H1 (cell line): ENCODE results near the gene PLB1. TPM values are rescaled to one million over a fixed set of nuclear protein-coding genes. Genes with fewer than 3 reads are reported as not detected.

Source experiments
- CTCF ChIA-PET: fragments of 300-600 bp; sonication (Branson Sonifier 250); formaldehyde crosslinking; loops from one replicate; lab custom pipeline; 2021; ENCODE audit not compliant: partially characterized antibody; lab: Charles Lee
- POLR2A ChIA-PET: fragments of 300-600 bp; sonication (Branson Sonifier 250); formaldehyde crosslinking; loops from one replicate; lab custom pipeline; 2021; ENCODE audit warnings: inconsistent platforms; ENCODE audit not compliant: partially characterized antibody; lab: Charles Lee
- DNase-seq, 2 experiments: peaks; one replicate each; pipeline versions ENCODE4 v3.0.0 to v3.0.0-alpha.2; 2010 to 2022; ENCODE audit warnings: low spot score in 2 of 2, low read depth in 1 of 2, mixed read lengths in 1 of 2
- FAIRE-seq: peaks from 2 replicates; lab custom pipeline; 2011; peaks lifted over from hg19 to GRCh38; lab: Jason Lieb, UNC
- H2AFZ ChIP-seq: 2 replicates; pipeline ENCODE4 v1.8.1; 2012; ENCODE audit warnings: low read length, inconsistent platforms
- H2AK5ac ChIP-seq: 2 replicates; pipeline ENCODE4 v1.6.1; 2013; ENCODE audit warnings: low read depth, low read length
- H2BK120ac ChIP-seq: replicated peaks from 2 replicates; pipeline ENCODE3; 2013; ENCODE audit warnings: low read depth, low read length, inconsistent platforms
- H2BK12ac ChIP-seq: 2 replicates; pipeline ENCODE4 v1.6.1; 2013; ENCODE audit warnings: low read depth, low read length
- H2BK15ac ChIP-seq: 2 replicates; pipeline ENCODE4 v1.6.1; 2013; ENCODE audit warnings: low read length
- H2BK20ac ChIP-seq: 2 replicates; pipeline ENCODE4 v1.6.1; 2013; ENCODE audit warnings: low read length
- H2BK5ac ChIP-seq: 2 replicates; pipeline ENCODE4 v1.6.1; 2013; ENCODE audit warnings: low read depth, low read length
- H3K14ac ChIP-seq: 2 replicates; pipeline ENCODE4 v1.6.1; 2013; ENCODE audit warnings: inconsistent platforms; ENCODE audit not compliant: insufficient read length
- H3K18ac ChIP-seq: 2 replicates; pipeline ENCODE4 v1.6.1; 2013; ENCODE audit warnings: low read length; ENCODE audit errors: extremely low read depth
- H3K23ac ChIP-seq: 2 replicates; pipeline ENCODE4 v1.6.1; 2013; ENCODE audit warnings: inconsistent platforms; ENCODE audit not compliant: insufficient read length
- H3K23me2 ChIP-seq: 2 replicates; pipeline ENCODE4 v1.6.1; 2013; ENCODE audit warnings: low read depth, low read length
- H3K27ac ChIP-seq: 2 replicates; pipeline ENCODE4 v1.6.1; 2011; ENCODE audit warnings: low read depth, low read length, inconsistent platforms
- H3K27me3 ChIP-seq, 4 experiments: replicated peaks in 1 of 4; 1 replicate in 1 of 4; 2 replicates in 3 of 4; pipeline versions ENCODE4 v1.6.1 to v1.8.1; 2011 to 2013; ENCODE audit warnings: low read length in 3 of 4, mild to moderate bottlenecking in 3 of 4, inconsistent platforms in 2 of 4, mixed read lengths in 2 of 4, moderate library complexity in 1 of 4; ENCODE audit not compliant: control insufficient read depth in 3 of 4, insufficient read depth in 3 of 4; ENCODE audit errors: extremely low read depth in 1 of 4
- H3K36me3 ChIP-seq, 4 experiments: 2 replicates each; pipeline versions ENCODE4 v1.6.1 to v1.8.1; 2011 to 2013; ENCODE audit warnings: mild to moderate bottlenecking in 4 of 4, low read length in 3 of 4, moderate library complexity in 2 of 4, control low read depth in 1 of 4, inconsistent platforms in 1 of 4; ENCODE audit not compliant: insufficient read depth in 4 of 4, control insufficient read depth in 2 of 4
- H3K4ac ChIP-seq: replicated peaks from 2 replicates; pipeline ENCODE3; 2013; ENCODE audit warnings: low read length, low read depth, mixed read lengths, inconsistent platforms; ENCODE audit not compliant: insufficient read length
- H3K4me1 ChIP-seq, 4 experiments: replicated peaks in 1 of 4; 1 replicate in 1 of 4; 2 replicates in 3 of 4; pipeline versions ENCODE4 v1.6.1 to v1.8.1; 2011 to 2013; ENCODE audit warnings: low read length in 3 of 4, inconsistent platforms in 2 of 4, mixed read lengths in 1 of 4; ENCODE audit not compliant: insufficient read depth in 4 of 4, control insufficient read depth in 3 of 4
- H3K4me2 ChIP-seq, 2 experiments: 2 replicates each; pipeline versions ENCODE4 v1.6.1 to v1.8.1; 2011 to 2013; ENCODE audit warnings: low read depth in 2 of 2, low read length in 2 of 2, control low read depth in 1 of 2, inconsistent platforms in 1 of 2, mild to moderate bottlenecking in 1 of 2; ENCODE audit not compliant: insufficient read depth in 1 of 2
- H3K4me3 ChIP-seq, 4 experiments: fragments of 200-600, 300-600 bp in 1 of 4; sonication (generic), shearing (Covaris generic), sonication (Bioruptor Twin) in 1 of 4; 2 replicates each; pipeline versions ENCODE4 v1.5.1 to v1.8.1; 2011 to 2016; ENCODE audit warnings: low read length in 4 of 4, low read depth in 3 of 4, control low read depth in 2 of 4, inconsistent platforms in 2 of 4, mild to moderate bottlenecking in 2 of 4, mixed read lengths in 1 of 4, moderate library complexity in 1 of 4; ENCODE audit not compliant: insufficient read depth in 2 of 4; ENCODE audit errors: extremely low read depth in 1 of 4
- H3K56ac ChIP-seq: replicated peaks from 2 replicates; pipeline ENCODE3; 2013; ENCODE audit warnings: low read depth, mild to moderate bottlenecking, mixed read lengths, low read length, inconsistent platforms; ENCODE audit not compliant: insufficient read length
- H3K79me1 ChIP-seq: 2 replicates; pipeline ENCODE4 v1.6.1; 2013; ENCODE audit warnings: low read depth, low read length, control low read depth
- H3K79me2 ChIP-seq, 2 experiments: 2 replicates each; pipeline versions ENCODE4 v1.6.1 to v1.8.1; 2012 to 2013; ENCODE audit warnings: low read length in 2 of 2, mild to moderate bottlenecking in 2 of 2, inconsistent platforms in 1 of 2; ENCODE audit not compliant: insufficient read depth in 2 of 2, control insufficient read depth in 1 of 2
- H3K9ac ChIP-seq, 4 experiments: replicated peaks in 1 of 4; 1 replicate in 1 of 4; 2 replicates in 3 of 4; pipeline versions ENCODE4 v1.6.1 to v1.8.1; 2011 to 2013; ENCODE audit warnings: low read depth in 3 of 4, low read length in 3 of 4, control low read depth in 2 of 4, mild to moderate bottlenecking in 2 of 4, moderate library complexity in 2 of 4, inconsistent platforms in 1 of 4; ENCODE audit errors: extremely low read depth in 1 of 4
- H3K9me3 ChIP-seq, 2 experiments: 2 replicates each; pipeline versions ENCODE4 v1.6.1 to v1.8.1; 2012 to 2013; ENCODE audit warnings: mild to moderate bottlenecking in 2 of 2, moderate library complexity in 2 of 2, control low read depth in 1 of 2, inconsistent platforms in 1 of 2, low read depth in 1 of 2, low read length in 1 of 2, mixed read lengths in 1 of 2; ENCODE audit not compliant: insufficient read depth in 2 of 2
- H4K20me1 ChIP-seq, 2 experiments: replicated peaks in 1 of 2; 2 replicates each; pipeline versions ENCODE3 to v1.8.1; 2011 to 2013; ENCODE audit warnings: inconsistent platforms in 2 of 2, low read length in 2 of 2, mild to moderate bottlenecking in 1 of 2; ENCODE audit not compliant: insufficient read depth in 2 of 2, control insufficient read depth in 1 of 2
- H4K5ac ChIP-seq: 2 replicates; pipeline ENCODE4 v1.6.1; 2013; ENCODE audit warnings: low read length, low read depth, mixed read lengths, inconsistent platforms; ENCODE audit not compliant: insufficient read length
- H4K8ac ChIP-seq: 2 replicates; pipeline ENCODE4 v1.8.0; 2013; ENCODE audit warnings: mild to moderate bottlenecking, moderate library complexity, low read length, inconsistent platforms; ENCODE audit not compliant: insufficient read depth; ENCODE audit errors: extremely low read depth
- H4K91ac ChIP-seq: replicated peaks from 2 replicates; pipeline ENCODE3; 2013; ENCODE audit warnings: low read length, mixed read lengths, inconsistent platforms; ENCODE audit not compliant: insufficient read length
- BACH1 ChIP-seq: IDR thresholded peaks from 2 replicates; pipeline ENCODE4 v1.6.1; 2012; ENCODE audit warnings: low read length, improper control_type of control experiment
- BCL11A ChIP-seq, 2 experiments: IDR thresholded peaks; one replicate each; pipeline ENCODE4 v1.6.1; 2011; ENCODE audit warnings: low read depth in 2 of 2, low read length in 2 of 2, mild to moderate bottlenecking in 2 of 2
- BRCA1 ChIP-seq: IDR thresholded peaks from 2 replicates; pipeline ENCODE4 v1.6.1; 2012; ENCODE audit warnings: low read depth, low read length, improper control_type of control experiment
- GABPA ChIP-seq: IDR thresholded peaks from 2 replicates; pipeline ENCODE4 v1.6.1; 2011; ENCODE audit warnings: mild to moderate bottlenecking, low read length, moderate library complexity, borderline replicate concordance; ENCODE audit not compliant: insufficient read depth
- HDAC6 ChIP-seq: IDR thresholded peaks from one replicate; pipeline ENCODE4 v1.7.1; 2012; ENCODE audit warnings: low read depth, mild to moderate bottlenecking, inconsistent platforms, low read length, moderate library complexity
- MAFK ChIP-seq: IDR thresholded peaks from 2 replicates; pipeline ENCODE4 v1.6.1; 2012; ENCODE audit warnings: low read depth, mild to moderate bottlenecking, improper control_type of control experiment, low read length
- POLR2A ChIP-seq, 2 experiments: IDR thresholded peaks; 1 replicate in 1 of 2; 2 replicates in 1 of 2; pipeline ENCODE4 v1.6.1; 2011; ENCODE audit warnings: low read depth in 2 of 2, low read length in 2 of 2, mild to moderate bottlenecking in 2 of 2; ENCODE audit errors: control extremely low read depth in 1 of 2
- SRF ChIP-seq: IDR thresholded peaks from 2 replicates; pipeline ENCODE4 v1.6.1; 2011; ENCODE audit warnings: mild to moderate bottlenecking, low read depth, low read length, moderate library complexity
- WGBS, 2 experiments: shearing (Covaris generic) in 1 of 2; methylation state at CpG; one replicate each; pipeline versions ENCODE4 v1.1.6 to v1.1.7; 2013 to 2015; ENCODE audit warnings: low lambda C conversion rate in 2 of 2, mixed read lengths in 2 of 2, inconsistent platforms in 1 of 2, low coverage in 1 of 2, missing lambda C conversion rate in 1 of 2; ENCODE audit not compliant: insufficient replicate concordance in 2 of 2, insufficient coverage in 1 of 2, insufficient read length in 1 of 2; ENCODE audit errors: extremely low coverage in 1 of 2, missing lambda C conversion rate in 1 of 2; 5-methylcytosine and 5-hydroxymethylcytosine counted together
- polyA plus RNA-seq, 7 experiments: library from polyadenylated mRNA; depleted of rRNA in 3 of 7; stranded (reverse) in 5 of 7; unstranded in 2 of 7; fragments of >200 nt in 5 of 7; fragments of 200-250 nt in 2 of 7; gene quantifications; 1 replicate in 5 of 7; 2 replicates in 1 of 7; 4 replicates in 1 of 7; pipeline versions ENCODE4 v1.2.1 to v1.2.3, GENCODE V29; 2011 to 2013; ENCODE audit warnings: missing spikeins in 2 of 7, mixed read lengths in 2 of 7
- total RNA-seq: library from RNA; stranded (reverse); fragmentation: NEBNext Ultra II Directional; extraction: Animal tissue kit (Norgen Biotek cat#: 25700); gene quantifications from 2 replicates; pipeline ENCODE4 v1.2.1, GENCODE V29; 2021

The PLB1 gene
- total and polyA plus RNA-seq, 2 of the 8 experiments (the other 6 are each of a cell fraction or from before 2014, with no cell fraction given): 0.20 to 0.36 TPM

DNA sequence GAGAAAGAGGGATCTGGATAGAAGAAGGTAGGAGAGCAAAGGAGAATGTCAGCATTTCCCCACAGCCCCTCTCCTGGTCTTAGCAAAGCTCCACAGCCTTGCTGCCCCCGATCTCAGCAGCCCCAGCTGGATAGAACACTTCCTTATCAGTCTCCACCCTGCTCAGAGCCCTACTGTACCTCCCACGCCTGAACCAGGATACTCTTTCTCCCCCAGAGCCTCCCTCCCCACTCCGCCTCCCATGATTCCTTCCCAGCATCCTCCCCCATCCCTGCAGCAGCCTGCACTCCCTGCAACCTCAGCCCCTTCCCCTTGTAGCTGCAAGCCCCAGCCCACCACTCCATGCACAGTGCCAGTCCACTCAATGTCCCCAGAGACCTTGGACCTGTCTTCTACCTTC, 25.8 kb downstream of the PLB1 start:
- no peaks in the 10 kb centered on the region for H3K79me2 ChIP-seq
- H2BK20ac ChIP-seq: no peak overlapping the region
- no peak overlapping the region for H2BK15ac ChIP-seq
- H3K4me1 ChIP-seq: no peaks in the 10 kb centered on the region
- POLR2A ChIA-PET: no interaction called here
- H3K9ac ChIP-seq: no peak overlapping the region
- DNase-seq (no peak), FAIRE-seq (no peak)
- no peaks in the 10 kb centered on the region for H3K36me3 ChIP-seq
- H3K23ac ChIP-seq: no peak overlapping the region
- H3K56ac ChIP-seq: no peak overlapping the region
- H2AFZ ChIP-seq: no peak overlapping the region
- no peaks in the 10 kb centered on the region for H3K9me3 ChIP-seq
- H4K20me1 ChIP-seq: no peaks in the 10 kb centered on the region
- H2BK5ac ChIP-seq: no peak overlapping the region
- H2BK12ac ChIP-seq: no peak overlapping the region
- no peak overlapping the region for H3K27ac ChIP-seq
- no peak overlapping the region; the same call in 1 of the 2 replicates for H4K8ac ChIP-seq
- H3K23me2 ChIP-seq: no peaks in the 10 kb centered on the region
- no peaks in the 10 kb centered on the region for H3K79me1 ChIP-seq
- TF ChIP-seq POLR2A (IDR thresholded peaks at IDR 0.05; ENCODE audit: control extremely low read depth in 1 of 2, low read depth in 2 of 2, low read length in 2 of 2): no peak
- no peak for TF ChIP-seq BCL11A (IDR thresholded peaks at IDR 0.05; ENCODE audit: low read depth in 2 of 2, low read length in 2 of 2)
- no peak for TF ChIP-seq GABPA
- no peak for TF ChIP-seq BACH1
- no peak for TF ChIP-seq SRF
- no peak for TF ChIP-seq MAFK
- no peak for TF ChIP-seq BRCA1
- no peak for TF ChIP-seq HDAC6
- no peak overlapping the region for H3K4ac ChIP-seq
- no peak overlapping the region for H3K18ac ChIP-seq
- no peak overlapping the region for H3K4me2 ChIP-seq
- no peak overlapping the region for H3K4me3 ChIP-seq
- 75% methylated on average over 2 of the region's 3 CpGs; no CpG with 5 or more reads in 1 of the 2 experiments for WGBS, 2 experiments
- H3K14ac ChIP-seq: no peak overlapping the region
- H2AK5ac ChIP-seq: no peak overlapping the region
- CTCF ChIA-PET: no interaction called here
- H4K5ac ChIP-seq: no peak overlapping the region
- H3K27me3 ChIP-seq: no peaks in the 10 kb centered on the region; a peak in 1 of 7 replicates
- no peak overlapping the region for H4K91ac ChIP-seq
- no peak overlapping the region for H2BK120ac ChIP-seq
